GM21390 (cell line): ENCODE results near the gene PCK1.

Experiments
- ATAC-seq: cut with Tn5 transposase; IDR thresholded peaks from one replicate; pipeline ENCODE4 v1.9.1; 2021; ENCODE audit not compliant: unreplicated experiment

Gene PCK1

DNA sequence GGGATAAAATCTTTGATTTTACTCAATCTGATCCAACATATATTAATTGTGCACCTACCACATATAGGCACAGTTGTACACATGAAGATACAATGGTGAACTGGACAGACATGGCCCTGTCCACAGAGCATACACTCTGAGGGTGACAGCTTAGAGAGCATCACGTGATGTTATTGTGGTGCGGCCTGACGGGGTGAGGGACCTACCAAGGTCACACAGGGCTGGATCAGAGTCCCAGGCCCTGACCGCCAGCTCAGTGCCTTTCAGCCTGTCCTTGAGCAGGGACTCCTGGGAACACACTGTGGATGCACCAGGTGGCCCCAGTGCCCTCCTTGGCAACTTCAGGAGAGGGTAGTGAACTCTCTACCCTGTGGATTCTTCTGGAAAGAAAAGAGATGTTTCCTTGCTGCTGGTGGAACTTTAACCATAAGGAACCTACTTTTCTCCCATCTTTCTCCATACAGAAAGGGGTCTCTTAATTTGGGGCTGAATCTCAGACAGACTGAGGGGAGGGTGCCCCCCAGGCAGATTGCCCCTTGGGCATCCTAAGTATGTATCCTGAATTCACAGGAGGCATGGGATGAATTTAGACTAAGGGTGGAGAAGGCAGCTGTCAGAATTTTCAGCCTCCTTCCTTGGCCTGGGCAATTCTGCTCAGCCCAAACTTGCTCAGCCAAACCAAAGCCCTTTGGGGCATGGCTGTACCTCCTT, 26.5 kb downstream of the PCK1 start:
- ATAC-seq, result no peak

- ATAC-seq, result no peak
Measured at GRCh38 chr20:57587989-57588377, 27.1 kb downstream of the PCK1 start.

DNA sequence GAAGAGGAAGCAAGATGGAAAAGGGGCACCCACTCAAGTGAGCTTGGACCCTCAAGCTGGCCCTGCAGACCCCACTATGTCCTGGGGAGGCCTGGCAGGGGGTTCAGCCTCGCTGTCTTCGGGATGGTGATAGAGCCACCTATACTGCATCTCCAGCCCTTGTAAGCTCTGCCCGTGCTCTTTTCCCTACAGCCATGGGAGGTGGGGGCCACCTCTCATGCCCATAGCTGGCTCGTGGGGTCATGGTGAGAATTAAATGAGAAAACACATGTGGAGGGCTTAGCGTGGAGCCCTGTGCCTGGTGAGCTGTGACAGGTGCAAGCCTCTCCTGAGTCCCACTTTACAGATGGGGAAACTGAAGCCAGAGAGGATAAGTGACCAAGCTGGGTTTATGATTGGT, 27.7 kb downstream of the PCK1 start:
- ATAC-seq, result no peak

DNA sequence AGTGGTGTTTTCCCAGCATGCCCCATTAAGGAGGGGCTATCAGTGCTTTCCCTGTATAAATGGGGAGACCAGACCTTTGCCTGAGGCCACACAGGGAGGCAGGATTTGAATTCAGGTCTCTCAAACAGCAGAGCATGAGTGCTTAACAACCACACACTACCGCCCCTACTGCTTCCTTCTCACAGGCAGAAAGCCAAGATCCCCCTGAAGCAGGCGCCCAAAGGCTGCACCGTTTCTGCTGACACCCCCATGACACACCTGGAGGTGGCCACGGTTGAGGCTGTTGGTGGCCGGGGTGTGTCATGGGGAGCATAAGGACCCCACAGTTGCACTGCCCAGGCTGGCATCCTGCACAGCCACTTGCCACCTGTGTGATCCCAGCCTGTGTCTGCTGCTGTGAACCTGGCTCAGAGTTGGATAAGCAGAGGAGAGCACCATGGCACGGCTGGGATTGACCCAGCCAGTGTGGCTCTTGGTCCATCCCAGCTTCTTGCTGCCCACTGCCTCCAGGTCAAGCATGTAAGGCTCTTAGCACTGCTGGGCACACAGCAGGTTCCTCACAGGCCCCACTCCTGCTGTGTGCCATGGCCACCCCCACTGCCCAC, 28.3 kb downstream of the PCK1 start:
- ATAC-seq, result no peak

DNA sequence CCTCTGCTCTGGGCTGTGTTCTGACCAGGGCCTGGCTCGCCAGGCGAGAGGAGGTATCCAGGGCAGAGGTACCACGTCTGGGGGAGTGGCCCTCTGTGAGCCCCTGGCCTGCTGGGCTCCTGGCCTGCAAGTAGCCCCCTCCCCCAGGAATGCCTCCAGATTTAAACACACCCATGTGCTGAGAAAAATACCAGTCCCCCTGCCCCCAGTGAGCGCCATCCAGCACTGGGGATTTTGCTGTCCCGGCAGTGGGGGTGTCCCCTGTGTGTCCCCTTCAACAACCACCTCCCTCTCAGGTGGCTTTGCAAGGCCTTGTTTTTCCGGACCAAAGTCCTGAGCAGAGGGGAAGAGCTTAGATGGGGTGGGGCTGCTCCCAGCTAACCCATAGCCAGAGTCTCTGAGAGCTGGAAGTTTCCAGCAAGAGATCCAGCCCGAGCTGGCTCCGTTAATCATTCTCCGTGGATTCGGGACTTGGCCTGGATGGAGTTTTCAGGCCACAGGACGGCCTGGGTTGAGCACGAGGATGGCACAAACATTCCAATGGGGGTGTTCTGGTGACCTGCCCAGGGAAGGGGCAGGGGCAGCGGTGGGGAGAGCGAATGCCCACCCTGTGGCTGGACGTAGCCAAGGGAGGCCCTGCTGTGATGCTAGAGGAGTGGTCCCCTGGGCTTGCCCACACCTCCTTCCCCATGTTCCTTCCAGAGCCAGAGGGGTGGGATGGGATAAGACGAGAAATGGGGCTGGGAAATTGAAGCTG, 29.0 kb downstream of the PCK1 start:
- ATAC-seq, result no peak

GRCh38 chr20:57590485-57591288, 29.8 kb downstream of the PCK1 start:
- no peak for ATAC-seq

- no peak for ATAC-seq
Measured at GRCh38 chr20:57591289-57592229, 30.6 kb downstream of the PCK1 start.

- ATAC-seq, result no peak
Measured at GRCh38 chr20:57592263-57593092, 31.6 kb downstream of the PCK1 start.

DNA sequence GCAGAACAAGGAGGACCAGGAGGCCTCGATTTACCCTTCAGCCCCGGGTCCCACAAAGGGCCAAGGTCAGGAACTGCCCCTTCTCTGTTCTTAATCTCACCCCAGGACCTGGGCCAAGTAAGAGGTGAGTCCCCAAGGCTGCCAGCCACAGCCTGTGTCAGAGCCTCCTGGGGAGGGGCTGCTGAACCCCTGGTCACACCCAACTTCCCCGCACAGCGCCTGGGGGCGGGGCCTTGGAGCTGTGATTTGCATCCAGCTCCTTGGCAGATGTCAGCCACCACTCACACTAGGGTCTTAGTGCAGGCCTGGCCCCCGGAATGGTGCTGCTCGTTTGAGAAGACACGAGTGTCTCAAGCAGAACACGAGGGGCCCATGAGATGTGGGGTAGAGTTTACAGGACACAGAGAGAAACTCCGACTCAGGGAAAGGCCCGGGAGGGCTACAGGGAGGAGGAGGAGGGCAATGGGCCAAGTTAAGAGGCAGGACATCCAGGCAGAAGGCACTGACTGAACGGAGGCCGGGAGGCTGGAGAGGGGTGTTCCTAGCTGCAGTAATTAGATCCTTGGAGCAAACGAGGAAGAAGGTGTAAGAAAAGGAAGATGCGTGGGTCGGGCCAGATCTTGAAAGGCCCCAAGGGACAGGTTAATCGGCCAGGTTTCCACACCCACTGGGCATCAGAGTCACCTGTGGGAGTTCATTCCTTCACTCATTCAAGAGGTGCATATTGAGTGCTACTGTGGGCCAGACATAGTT, 32.4 kb downstream of the PCK1 start:
- no peak for ATAC-seq

DNA sequence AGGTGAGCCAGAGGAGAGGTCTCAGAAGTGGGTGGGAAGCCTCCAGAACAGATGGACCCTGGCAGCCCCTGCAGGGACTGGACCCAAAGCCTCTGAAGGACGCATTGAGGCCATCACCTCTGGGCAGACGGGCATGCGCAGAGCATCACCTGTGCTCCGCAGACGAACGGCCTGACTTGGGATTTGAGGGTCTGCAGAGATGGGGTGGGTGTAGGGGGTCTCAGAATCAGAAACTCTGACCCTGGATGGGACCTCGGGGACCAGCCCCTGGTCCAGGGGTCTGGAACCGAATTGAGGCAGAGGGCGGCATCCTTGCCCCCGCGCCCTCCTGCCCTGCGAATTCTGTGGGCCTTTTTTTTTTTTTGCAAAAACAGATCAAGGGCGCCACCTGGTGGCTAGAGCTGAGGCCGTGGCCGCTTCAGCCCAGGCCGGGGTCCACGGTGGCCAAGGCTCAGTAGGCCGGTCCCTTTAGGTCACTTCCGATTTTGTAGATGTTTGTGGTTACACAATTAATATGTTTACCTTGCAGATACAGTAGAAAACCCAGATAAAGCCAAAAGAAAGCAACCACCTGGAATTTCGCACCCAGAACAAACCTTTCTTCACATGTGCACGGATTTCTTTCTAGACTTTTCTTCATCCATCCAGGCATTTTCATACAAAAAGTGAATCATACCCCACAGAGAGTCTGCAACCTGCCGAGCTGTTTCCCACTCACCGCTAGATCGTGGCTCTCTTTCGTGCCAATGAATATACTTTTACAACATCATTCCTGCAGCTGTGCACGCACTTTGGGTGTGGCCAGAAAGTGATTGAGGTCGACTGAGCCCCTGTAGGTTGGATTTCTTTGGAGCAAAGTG, 33.4 kb downstream of the PCK1 start:
- ATAC-seq, result no peak

GRCh38 chr20:57595041-57596030, 34.4 kb downstream of the PCK1 start:
- ATAC-seq, result no peak

- ATAC-seq, result no peak
Measured at GRCh38 chr20:57596358-57596757, 35.4 kb downstream of the PCK1 start.

DNA sequence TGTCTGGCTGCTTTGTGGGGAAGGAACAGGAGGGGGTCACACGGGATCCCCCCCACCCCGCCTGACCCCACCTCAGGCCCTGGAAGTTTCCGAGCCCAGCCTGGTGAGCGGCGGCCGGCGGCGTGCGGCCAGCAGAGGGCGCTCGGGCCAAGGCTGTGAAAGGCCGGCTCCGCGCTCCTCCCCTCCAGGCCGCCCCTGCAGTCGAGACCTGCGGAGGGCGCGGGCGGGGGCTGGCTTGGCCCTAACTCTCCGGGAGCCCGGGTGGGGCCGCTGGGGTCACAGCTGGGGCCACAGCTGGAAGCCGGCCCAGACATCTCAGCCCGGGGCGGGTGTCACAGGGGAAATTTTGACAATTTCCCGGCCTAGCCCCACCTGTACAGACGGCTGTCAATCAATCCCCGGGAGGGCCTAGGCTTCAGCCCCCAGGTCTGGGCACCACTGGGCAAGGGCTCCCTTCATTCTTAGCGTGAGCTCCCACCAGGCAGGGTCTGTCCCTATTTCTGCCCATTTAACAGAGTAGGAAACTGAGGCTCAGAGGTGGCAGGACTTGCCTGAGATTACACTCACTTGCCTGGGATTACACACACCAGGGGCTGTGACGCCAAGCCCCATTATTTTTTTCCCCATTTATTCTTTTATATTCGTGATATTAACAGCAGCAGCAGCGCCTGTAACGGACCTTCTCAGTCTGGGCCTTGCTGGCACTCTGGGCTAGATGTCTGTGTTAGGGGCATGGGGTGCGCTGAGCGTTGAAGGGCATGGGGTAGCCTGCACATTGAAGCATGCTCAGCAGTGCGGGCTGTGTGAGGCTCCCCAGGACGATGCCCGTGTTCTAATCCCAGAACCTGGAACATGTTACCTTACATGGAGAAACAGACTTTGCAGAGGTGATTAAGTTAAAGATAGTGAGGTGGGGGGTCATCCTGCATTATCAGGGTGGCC, 36.4 kb downstream of the PCK1 start:
- ATAC-seq, result no peak

GRCh38 chr20:57598060-57598459, 37.1 kb downstream of the PCK1 start:
- no peak for ATAC-seq

- no peak for ATAC-seq
Measured at GRCh38 chr20:57598491-57598890, 37.6 kb downstream of the PCK1 start.
